ENCODE results near the gene RAN. TPM values are rescaled to one million over a fixed set of nuclear protein-coding genes. Genes with fewer than 3 reads are reported as not detected.
A peak's percentile ranks its signal among the peaks of the same experiment; 100 is the strongest.
"Not testable (repeated sequence)": the region's sequence is repeated elsewhere in the genome, so short reads cannot be mapped to it uniquely, and the experiment has no call there.

Gene RAN
- total RNA-seq, 1 donor = 286 TPM

GRCh38 chr12:130876758-130877157 lies 4.9 kb downstream of the RAN start:
- DNase-seq (ENCODE audit: low read depth in 2 of 3, low spot score in 2 of 3) = peak in 1 of 3 donors; percentile 35

- DNase-seq (ENCODE audit: low read depth in 2 of 3, low spot score in 2 of 3) = no peak
Measured at GRCh38 chr12:130877333-130877732, 5.5 kb downstream of the RAN start.

DNA sequence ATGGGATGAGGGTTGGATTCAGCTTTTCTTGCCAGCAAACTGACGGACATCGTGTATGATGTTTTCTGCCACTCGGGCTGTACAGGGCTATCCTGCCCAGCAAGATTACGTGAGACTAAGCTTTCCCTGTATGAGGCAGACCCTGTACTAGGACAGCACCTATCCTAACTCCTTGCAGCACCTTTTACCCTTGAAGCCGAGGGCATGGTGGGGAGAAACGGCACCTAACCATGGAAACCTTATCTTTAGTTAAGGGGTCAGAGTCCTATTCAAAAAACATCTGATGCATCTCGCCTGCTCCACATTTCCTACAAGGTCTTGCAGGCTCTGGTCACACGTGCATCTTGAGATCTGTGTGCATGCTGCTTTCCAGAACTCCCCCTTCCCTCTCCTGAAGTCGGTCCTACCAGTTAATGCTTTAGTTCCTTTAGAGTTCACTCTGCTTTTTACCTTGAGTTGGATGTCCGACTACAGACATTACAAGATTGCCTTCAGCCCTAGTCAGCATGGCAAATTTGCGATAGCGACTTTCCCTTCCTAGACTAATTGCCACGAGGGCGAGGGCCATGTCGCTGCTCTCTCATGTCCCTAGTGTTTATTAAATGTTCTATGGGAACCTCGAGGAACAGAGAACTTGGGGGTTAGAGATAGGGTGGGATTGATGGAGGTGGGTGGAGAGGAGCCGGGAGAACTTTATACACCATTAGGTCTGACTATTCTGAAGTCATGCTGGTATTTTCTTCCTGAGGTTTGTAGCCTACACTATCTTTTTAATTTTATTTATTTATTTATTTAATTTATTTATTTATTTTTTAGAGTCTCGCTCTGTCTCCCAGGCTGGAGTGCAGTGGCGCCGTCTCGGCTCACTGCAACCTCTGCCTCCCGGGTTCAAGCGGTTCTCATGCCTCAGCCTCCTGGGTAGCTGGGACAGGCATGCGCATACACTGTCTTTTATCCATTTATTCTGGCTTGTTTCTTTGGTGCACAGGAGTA lies 6.6 kb downstream of the RAN start:
- DNase-seq (ENCODE audit: low read depth in 2 of 3, low spot score in 2 of 3) = no peak

DNA sequence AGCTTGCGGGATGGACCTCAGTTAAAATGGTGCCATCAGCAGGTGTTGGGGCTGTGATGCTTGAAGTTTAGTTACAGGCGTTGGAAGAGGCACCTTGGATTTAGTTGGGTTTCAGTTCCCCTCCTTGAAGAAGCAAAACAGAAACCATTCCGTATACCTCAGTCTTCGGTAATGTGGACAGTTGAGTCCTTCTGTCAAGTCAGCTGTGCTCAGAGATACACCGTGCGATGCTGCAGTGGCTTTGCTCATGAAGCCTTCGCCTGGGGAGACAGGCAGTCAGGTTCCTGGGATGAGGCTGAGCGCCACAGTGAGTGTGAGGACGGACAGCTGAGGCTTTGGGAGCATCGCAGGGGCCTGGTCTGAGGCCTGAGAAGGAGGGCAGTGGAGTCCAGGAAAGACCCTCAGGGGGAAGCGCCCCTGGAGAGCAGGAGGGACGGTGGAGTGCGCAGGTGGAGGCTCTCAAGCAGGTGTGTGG lies 7.4 kb downstream of the RAN start:
- DNase-seq (ENCODE audit: low read depth in 2 of 3, low spot score in 2 of 3) = no peak

DNA sequence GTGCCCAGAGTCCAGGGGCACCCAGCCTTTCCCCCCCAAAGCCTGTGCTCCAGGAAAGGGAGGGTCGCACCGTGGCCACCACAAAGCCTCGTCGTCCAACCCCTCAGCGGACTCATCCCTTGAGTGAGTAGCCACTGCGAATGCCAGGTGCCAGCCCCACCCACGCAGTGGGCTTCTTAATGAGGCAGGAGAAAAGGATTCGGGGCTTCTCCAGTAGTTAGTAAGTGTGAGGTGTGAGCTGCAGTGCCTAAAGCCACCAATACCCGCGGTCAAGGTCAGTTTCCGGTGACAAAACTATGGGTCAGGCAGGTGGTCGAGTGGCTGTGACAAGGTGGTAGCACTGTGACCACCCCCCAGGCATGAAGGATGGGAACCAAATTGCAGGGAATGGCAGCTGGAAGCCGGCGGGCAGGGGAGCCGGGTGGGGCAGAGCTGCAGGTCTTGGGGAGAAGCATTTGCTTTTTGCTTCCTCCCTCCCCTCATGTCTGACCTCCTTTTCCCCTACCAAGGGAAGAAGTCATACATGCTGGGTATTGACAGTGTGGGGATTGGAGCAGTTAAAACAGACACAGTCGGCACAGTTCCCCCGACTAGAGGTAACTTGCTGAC lies 8.0 kb downstream of the RAN start:
- no peak for DNase-seq (ENCODE audit: low read depth in 2 of 3, low spot score in 2 of 3)

DNA sequence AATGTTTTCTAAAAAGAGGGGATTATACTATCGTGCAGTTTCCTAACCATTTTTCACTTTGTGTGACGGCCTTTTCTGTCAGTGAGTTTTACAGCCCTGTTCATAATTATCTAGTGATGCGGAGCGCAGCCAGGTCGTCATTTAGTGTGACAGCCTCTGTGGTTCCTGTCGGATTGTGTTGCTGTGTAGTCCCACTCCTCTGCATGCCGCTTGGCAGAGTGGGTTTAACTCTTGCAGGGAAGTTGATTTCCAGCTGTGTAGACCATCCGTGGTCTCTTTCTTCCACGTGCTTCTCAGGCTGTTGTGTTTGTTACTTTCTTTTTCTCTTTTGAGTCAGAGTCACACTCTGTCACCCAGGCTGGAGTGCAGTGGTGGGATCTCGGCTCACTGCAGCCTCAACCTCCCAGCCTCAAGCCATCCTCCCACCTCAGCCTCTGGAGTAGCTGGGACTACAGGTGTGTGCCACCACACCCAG lies 8.6 kb downstream of the RAN start:
- peak in 1 of 3 donors; percentile 10 for DNase-seq (ENCODE audit: low read depth in 2 of 3, low spot score in 2 of 3)

GRCh38 chr12:130881046-130881445 lies 9.2 kb downstream of the RAN start:
- DNase-seq (ENCODE audit: low read depth in 2 of 3, low spot score in 2 of 3) = no peak

DNA sequence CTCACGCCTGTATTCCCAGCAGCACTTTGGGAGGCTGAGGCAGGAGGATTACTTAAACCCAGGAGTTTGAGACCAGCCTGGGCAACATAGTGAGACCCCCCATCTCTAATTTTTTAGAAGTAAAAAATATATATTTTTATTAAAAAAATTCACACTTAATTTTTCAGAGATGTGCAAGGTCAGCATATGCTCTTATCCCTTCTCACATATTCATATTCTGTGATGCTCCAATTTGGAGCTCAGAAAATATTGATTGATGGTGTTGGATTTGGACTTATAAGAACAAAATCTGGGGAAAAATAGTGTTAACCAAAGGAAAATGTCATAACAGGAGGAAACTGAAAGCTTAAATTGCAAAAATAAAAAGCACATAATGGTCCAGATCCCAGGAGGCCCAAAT lies 9.7 kb downstream of the RAN start:
- DNase-seq (ENCODE audit: low read depth in 2 of 3, low spot score in 2 of 3) = no peak

GRCh38 chr12:130887190-130887589 lies 15.3 kb downstream of the RAN start:
- DNase-seq (ENCODE audit: low read depth in 2 of 3, low spot score in 2 of 3) = not testable (repeated sequence)

- no peak for DNase-seq (ENCODE audit: low read depth in 2 of 3, low spot score in 2 of 3)
Measured at GRCh38 chr12:130904064-130904463, 32.2 kb downstream of the RAN start.

DNA sequence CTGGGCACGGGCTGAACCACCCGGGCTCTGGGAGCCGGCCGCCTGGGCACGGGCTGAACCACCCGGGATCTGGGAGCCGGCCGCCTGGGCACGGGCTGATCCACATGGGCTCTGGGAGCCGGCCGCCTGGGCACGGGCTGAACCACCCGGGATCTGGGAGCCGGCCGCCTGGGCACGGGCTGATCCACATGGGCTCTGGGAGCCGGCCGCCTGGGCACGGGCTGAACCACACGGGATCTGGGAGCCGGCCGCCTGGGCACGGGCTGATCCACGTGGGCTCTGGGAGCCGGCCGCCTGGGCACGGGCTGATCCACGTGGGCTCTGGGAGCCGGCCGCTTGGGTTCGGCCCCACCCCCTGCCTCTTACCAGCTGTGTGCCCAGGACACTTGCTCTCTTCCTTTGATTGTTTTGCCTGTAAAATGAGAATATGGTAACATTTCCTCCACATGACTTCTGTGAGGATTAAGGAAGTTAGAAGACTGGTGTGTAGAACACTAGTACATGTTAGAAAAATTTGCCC lies 33.1 kb downstream of the RAN start:
- not testable (repeated sequence) for DNase-seq (ENCODE audit: low read depth in 2 of 3, low spot score in 2 of 3)

- DNase-seq (ENCODE audit: low read depth in 2 of 3, low spot score in 2 of 3) = no peak
Measured at GRCh38 chr12:130909111-130909510, 37.2 kb downstream of the RAN start.

- DNase-seq (ENCODE audit: low read depth in 2 of 3, low spot score in 2 of 3) = no peak
Measured at GRCh38 chr12:130911193-130911592, 39.3 kb downstream of the RAN start.

DNA sequence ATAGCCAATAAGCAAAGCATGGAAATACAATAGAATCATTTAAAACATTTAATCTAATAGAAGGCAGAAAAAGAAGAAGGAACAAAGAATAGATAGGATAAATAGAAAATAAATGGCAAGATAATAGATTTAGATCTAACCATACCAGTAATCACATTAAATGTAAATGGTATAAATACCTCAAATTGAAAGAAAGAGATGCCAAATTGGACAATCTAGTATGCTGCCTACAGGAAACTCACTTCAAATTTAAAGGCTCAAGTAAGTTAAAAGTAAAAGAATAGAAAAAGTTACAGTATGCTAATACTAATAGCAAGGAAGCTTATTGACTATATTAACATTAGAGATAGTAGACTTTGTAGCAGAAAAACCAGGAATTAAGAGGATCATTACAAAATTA lies 40.1 kb downstream of the RAN start:
- DNase-seq (ENCODE audit: low read depth in 2 of 3, low spot score in 2 of 3) = no peak

DNA sequence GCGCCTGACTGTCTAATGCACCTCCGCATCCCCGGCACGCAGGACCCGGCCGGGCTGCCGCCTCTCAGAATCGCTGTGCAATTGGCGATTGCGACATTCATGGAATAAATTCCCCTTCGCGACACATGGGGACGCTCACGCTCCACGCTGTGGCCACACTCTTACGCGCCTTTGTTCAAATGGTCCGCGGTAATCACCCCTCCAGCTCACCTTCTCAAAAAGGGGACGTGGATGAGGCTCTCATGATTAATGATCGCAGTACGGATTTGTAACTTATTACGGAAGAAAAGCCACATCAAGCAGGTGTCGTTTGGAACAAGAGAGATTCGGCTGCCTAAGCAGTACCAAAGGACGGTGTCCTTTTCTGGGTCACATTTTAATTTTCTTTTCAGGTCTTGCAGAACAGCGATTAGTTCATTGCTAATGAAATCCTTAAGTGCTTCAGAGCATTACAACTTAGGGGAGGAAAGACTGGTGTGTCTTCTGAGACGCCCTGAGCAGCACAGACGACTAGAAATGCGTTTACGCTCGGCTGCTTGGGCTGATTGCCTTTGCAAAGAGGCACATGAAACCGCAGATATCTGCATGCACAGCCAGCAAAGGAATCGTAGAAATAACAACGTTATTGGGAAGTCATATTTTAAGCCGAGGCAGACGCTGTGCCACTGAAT lies 44.5 kb downstream of the RAN start:
- peak in 2 of 3 donors; percentile 56 to 71 for DNase-seq (ENCODE audit: low read depth in 2 of 3, low spot score in 2 of 3)

DNA sequence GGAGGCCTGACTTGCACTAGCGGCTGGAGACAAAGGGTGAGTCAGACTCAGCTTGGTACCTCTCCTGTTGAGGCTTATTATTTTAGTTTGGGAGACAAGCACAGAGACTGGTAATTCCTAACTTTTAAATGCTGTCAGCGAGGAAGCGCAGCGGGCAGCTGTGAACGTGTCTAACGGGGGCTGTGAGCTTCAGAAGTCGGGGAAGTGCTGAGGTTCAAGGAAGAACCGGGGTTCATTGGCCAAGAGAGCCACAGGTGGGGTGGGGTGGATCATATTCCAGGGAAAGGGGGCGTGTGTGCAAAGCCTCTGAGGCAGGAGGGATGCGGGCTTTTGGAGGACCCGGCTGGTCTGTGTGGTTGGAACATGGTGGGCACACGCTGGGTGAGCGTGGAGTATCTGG lies 45.7 kb downstream of the RAN start:
- DNase-seq (ENCODE audit: low read depth in 2 of 3, low spot score in 2 of 3) = no peak

- DNase-seq (ENCODE audit: low read depth in 2 of 3, low spot score in 2 of 3) = no peak
Measured at GRCh38 chr12:130919086-130919485, 47.2 kb downstream of the RAN start.

DNA sequence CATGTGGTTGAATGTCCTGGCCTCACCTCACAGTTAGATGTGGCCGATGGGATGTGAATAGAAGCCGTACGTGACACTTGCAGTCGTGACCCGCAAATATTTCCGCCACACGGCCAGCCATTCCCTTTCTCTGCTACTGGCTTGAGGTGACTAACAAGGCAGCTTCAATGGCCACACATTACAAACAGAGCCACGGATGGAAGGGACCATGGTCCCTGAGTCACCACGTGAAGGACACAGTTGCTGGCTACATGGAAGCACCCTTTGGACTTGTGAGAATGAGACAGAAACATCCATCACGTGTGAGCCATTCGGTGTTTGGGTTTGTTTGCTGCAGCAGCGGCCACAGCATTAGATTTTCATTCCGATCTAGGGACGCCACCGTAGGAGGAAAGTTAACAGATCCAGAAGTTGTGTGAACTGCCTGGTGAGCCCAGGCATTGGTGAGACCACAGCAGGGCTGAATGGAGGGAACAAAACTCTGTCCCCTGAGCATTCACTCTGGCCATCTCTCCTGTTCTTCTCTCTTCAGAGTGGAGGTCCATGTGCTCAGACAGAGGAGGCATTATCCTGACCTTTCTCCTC lies 48.3 kb downstream of the RAN start:
- DNase-seq (ENCODE audit: low read depth in 2 of 3, low spot score in 2 of 3) = no peak

DNA sequence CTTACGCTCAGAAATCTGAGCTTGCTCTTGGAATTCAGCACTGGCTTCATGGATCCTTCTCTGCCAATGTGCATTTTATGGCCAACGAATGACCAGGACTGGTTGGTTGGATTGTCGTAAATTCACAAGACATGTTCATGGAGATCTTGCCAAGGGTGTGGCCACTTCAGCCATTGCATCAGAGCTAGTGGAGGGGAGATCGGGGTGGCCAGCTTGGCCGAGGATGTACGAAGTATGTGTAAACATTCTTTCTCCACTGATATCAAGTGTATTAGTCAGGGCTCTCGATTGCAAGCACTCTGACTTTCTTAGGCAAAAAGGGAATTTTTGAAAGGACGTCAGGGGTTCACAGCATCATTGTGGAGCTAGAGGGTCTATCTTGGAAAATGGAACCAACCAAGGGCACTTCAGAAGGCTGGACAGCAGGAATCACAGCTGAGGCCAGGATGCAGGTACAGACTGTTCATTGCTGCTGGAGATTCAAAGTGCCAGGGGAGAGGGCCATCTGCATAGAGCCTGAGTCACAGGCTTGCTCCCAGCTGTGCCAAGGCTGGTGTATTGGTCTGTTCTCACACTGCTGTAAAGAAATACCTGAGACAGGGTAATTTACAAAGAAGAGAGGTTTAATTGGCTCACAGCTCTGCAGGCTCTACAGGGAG lies 49.0 kb downstream of the RAN start:
- DNase-seq (ENCODE audit: low read depth in 2 of 3, low spot score in 2 of 3) = no peak

- no peak for DNase-seq (ENCODE audit: low read depth in 2 of 3, low spot score in 2 of 3)
Measured at GRCh38 chr12:130922511-130922953, 50.7 kb downstream of the RAN start.
